H1 (cell line): Measurements from ENCODE around the gene GSTT4.

Source experiments
- CHD2 ChIP-seq: IDR thresholded peaks from 2 replicates; pipeline ENCODE4 v1.6.1; 2012; ENCODE audit warnings: low read length, improper control_type of control experiment
- MAFK ChIP-seq: IDR thresholded peaks from 2 replicates; pipeline ENCODE4 v1.6.1; 2012; ENCODE audit warnings: low read depth, mild to moderate bottlenecking, improper control_type of control experiment, low read length
- POLR2AphosphoS5 ChIP-seq: IDR thresholded peaks from 2 replicates; pipeline ENCODE4 v1.6.1; 2011; ENCODE audit warnings: low read depth, low read length
- SUZ12 ChIP-seq: fragments of 200-600 bp; sonication (generic); IDR thresholded peaks from 2 replicates; pipeline ENCODE4 v1.6.1; 2012; ENCODE audit warnings: mild to moderate bottlenecking, inconsistent platforms, low read length, moderate library complexity, mixed read lengths
- TEAD4 ChIP-seq: IDR thresholded peaks from 2 replicates; pipeline ENCODE4 v1.6.1; 2012; ENCODE audit warnings: low read depth, low read length, inconsistent platforms, mixed read lengths
- TF ChIP-seq, protein P1 (sequence below): IDR thresholded peaks from 2 replicates; pipeline ENCODE4 v1.6.1; 2012; ENCODE audit warnings: inconsistent platforms

DNA sequence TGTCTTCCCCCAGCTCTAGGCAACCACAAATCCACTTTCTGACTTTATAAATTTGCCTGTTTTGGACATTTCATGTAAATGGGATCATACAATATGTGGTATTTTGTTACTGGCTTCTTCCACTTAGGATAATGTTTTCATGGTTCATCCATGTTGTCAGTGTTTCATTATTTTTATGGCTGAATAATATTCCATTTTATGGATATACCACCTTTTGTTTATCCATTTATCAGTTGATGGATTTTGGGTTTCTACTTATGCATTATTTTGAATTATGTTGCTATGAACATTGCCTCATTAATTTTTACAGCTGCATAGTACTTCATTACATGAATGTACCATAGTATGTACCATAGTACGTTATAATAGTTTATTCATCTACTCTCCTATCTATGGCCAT is 10.9 kb upstream of the GSTT4 start:
- no peak for TF ChIP-seq MAFK
- TF ChIP-seq CHD2, result no peak
- TF ChIP-seq, protein P1, sequence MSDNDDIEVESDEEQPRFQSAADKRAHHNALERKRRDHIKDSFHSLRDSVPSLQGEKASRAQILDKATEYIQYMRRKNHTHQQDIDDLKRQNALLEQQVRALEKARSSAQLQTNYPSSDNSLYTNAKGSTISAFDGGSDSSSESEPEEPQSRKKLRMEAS, result no peak
- TF ChIP-seq POLR2AphosphoS5, result no peak
- TF ChIP-seq SUZ12, result no peak
- TF ChIP-seq TEAD4, result no peak
